GM19328 (cell line): Measurements from ENCODE around the gene DMXL2.
"Not testable (repeated sequence)": the region's sequence is repeated elsewhere in the genome, so short reads cannot be mapped to it uniquely, and the experiment has no call there.

ENCODE experiments used
- ATAC-seq: cut with Tn5 transposase; IDR thresholded peaks from one replicate; pipeline ENCODE4 v1.9.1; 2021; ENCODE audit warnings: mild to moderate bottlenecking, moderate library complexity; ENCODE audit not compliant: unreplicated experiment

The DMXL2 gene

DNA sequence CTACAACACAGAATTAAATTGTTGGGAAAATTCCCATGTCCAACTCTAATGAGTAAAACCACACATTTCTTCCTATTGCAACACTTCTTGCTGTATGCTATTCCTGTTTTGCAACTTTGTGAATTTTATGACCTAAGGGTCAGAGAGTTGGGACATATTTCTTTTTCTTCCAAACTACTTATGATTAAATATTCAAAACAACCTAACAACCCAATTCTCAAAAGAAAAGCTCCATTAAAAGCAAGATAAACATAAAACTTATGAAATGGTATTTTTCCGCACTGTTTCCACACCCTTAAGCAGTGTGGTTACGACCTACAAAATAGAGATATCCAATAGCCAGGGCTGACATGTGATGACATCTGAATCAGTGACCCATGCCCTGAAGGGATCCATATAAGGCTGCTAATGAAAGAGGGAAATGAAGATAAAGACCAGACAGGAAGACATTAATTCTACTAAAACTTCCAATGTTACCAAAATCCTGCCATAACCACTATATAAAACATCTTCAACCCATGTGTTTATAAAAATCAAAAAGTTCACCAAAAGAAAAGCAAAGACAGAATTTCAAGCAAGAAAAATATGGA is 45.6 kb downstream of the DMXL2 start:
- ATAC-seq, result no peak

DNA sequence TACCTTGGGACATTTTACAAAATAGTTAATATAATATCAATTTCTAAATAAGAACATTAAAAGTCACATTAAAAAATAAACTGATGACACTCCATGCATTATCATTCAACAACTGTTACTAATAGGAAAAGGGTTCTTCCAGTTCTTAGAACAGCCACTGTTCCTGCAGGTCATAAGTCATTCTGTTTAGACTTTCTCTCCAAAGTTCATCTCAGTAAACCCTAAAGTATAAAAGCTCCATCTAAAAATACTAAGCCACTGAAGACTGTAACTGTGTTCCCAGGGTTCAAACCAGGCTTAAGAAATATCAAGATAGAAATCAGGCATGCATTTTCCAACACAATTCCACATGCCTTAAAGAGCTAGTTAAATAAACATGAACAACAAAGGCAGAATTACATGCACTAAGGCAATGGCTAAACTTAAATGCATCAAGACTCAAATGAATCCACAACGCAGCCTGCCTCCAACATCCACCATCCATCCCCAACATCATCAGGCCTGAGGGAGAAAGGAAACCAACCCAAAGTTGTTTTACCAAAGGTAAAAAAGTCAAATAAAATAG is 46.2 kb downstream of the DMXL2 start:
- ATAC-seq, result no peak

DNA sequence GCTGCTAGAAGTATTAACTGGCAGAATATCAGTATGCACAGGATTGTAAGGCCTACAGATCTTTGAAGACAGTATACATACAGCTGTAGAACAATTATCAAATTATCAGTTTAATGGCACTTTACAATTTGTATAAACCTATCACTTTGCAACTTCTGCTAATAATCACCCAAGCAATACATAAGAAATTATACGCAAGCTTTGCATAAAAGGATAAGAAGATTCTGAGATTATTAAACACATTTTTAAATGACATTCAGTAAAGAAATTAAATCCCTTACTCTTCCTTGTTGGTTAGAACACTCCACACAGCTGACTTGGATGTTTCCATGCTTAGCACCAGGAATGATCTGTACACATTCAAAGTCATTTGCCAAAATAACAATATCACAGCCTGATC is 46.8 kb downstream of the DMXL2 start:
- ATAC-seq, result no peak

DNA sequence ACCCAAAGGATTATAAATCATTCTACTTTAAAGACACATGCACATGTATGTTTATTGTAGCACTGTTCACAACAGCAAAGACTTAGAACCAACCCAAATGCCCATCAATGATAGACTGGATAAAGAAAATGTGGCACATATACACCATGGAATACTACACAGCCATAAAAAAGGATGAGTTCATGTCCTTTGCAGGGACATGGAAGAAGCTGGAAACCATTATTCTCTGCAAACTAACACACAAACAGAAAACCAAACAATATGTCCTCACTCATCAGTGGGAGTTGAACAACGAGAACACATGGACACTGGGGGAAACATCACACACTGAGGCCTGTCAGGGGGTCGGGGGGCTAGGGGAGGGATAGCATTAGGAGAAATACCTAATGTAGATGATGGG is 49.2 kb downstream of the DMXL2 start:
- not testable (repeated sequence) for ATAC-seq

DNA sequence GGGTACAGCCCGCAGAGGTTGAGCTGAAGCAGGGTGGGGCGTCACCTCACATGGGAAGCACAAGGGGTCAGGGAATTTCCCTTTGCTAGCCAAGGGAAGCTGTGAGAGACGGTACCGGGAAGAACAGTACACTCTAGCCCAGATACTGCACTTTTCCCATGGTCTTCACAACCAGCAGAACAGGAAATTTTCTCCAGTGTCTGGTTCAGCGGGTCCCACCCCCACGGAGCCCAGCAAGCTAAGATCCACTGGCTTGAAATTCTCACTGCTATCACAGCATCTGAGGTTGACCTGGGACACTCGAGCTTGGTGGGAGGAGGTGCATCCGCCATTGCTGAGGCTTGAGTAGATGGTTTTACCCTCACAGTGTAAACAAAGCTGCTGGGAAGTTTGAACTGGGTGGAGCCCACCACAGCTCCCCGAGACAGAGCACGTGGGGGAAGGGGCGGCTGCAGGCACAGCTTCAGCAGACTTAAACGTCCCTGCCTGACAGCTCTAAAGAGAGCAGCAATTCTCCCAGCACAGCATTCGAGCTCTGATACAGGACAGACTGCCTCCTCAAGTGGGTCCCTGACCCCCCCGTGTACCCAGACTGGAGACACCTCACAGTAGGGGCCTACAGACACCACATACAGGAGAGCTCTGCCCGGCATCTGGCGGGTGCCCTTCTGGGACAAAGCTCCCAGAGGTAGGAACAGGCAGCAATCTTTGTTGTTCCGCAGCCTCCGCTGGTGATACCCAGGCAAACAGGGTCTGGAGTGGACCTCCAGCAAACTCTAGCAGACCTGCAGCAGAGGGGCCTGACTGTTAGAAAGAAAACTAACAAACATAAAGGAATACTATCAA is 53.4 kb downstream of the DMXL2 start:
- ATAC-seq, result not testable (repeated sequence)

DNA sequence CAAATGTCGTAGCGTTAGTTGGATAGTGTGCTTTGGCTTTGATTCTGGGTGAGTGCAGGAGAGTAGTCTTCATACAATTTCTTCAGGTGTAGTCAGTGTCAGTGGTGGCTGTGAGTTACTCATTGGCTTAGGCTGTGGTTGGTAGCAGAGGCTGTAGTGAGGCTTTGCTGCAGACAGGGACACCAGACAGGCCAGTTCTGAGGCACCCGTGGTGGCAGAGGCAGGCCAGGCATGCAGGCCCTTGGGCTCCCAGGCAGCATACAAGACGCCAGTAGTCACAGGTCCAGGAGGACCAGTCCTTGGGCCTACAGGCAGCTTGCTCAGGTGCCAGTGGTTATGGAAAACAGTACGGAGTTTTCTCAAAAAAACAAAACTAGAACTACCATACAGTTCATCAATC is 61.3 kb downstream of the DMXL2 start:
- ATAC-seq, result no peak

DNA sequence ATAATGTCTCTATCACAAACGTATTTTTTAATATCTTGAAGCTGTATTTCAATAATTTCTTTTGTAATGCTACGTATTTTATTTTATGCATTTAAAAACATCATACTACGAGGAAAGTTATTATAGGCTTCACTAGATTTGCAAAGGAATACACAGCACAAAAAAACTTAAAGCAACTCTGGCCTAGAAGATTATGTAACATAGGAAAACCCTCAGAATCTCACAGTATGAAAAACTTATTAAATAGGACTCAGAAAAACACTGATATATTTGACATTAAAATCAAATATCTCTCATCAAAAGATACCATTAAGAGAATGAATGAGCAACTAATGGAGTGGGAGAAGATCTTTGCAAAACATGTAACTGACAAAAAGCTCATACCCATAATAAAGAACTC is 63.7 kb downstream of the DMXL2 start:
- ATAC-seq, result no peak

DNA sequence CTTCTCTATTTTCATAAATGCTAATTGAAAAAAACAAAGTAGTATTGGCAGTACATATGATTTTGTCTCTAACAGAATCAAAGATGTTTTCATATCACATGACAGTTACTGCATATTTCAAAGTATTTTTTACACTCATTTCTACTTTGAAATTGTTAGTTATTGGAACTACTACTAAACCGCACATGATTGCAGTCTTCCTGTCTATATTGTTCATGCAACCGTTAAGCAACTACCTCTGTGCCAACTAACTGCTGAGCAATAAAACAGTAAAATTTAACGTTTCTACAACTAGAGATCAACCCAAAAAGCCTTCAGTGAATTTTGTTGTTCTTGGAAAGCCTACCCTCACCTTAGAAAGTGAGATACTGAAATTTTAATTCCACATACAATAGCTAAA is 64.2 kb downstream of the DMXL2 start:
- no peak for ATAC-seq

DNA sequence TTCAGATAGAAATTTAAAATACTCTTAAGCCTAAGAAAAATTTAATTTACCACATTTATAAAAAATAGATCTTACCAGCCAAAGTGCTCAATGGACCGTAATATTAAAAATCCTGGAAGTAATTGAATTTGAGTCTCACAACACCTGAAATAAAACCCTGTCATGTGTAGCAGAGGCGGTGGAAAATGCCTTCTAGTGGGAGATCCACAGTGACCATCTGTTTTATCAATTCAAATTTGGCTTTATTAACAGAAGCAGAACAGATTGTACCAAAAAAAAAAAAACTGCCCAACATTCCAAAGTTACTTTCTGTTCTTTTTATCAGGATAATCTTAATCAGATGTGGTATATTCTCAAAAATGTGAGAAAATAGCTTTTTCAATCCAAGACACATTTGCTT is 71.7 kb downstream of the DMXL2 start:
- no peak for ATAC-seq

DNA sequence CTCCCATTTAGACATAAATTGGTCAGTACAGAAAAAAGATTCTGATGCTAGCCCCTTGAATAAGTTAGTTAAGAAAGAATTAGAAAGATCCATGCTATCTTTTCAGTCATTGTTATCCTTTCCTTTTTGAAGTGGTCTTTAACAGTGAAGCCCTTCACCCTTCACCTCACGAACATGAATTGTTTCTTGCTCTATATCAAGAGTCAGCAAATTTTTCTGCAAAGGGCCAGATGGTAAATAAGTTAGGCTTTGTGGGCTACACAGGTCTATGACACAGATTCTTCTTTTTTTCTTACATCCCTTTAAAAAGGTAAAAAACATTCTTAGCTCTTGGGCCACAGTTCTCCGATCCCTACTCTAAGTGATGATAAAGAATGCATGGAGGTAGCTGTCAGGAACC is 74.9 kb downstream of the DMXL2 start:
- no peak for ATAC-seq

DNA sequence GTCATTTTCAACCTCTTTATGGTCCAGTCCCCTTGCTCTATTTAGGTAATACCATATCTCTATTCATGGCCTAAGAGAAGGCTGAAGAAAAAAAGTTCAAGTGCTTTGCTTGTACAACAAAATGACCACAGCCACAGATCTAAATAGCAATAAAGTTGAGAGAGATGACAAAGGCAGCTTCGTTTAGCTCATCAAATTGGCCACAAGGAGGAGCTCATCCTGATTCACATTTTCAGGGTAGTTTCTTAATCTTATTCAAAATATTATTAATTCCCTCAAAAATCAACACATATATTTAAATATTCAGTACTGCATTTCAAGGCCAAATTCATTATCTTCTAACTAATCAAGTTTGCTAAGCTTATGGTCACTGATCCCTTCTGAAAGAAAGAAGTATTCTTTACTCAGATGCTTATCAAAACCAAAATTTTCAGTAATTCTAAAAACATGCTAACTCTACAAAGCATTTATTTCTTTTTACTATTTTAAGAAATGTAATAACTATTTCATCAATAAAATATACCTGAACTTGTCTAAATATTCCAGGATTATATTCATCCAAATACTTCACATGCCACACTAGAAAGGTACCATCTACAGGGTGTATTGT is 85.5 kb downstream of the DMXL2 start:
- no peak for ATAC-seq

DNA sequence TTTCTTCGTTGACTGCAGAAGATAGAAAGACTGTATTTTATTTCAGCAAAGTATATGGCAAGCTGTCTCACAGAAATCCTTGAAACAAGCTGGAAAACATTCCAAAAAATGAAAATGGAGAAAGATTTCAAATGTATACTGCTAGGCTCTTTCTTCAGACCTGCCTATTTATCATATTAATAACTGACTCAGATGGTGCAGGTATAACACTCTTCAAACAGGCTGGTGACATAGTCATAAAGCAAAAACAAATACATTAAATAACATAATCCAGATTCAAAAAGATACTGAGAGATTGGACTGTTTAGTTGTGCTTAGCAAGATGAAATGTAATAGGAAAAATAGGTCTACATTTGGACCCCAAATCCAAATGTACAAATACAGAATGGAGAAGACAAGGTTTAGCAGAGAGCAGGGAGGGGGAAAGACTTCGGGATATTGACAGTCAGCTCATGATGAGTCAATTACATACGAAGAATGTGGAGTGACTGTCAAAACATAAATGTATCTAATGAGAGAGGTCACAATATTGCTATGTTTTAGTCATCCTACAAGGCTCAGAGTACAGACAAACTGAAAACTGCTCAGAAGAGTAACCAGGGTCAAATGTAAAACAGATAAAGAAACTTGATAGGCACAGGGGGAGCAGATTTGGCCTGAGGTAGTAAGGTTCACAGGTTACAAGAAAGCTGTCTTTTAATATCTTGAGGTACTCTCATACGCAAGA is 88.7 kb downstream of the DMXL2 start:
- no peak for ATAC-seq

DNA sequence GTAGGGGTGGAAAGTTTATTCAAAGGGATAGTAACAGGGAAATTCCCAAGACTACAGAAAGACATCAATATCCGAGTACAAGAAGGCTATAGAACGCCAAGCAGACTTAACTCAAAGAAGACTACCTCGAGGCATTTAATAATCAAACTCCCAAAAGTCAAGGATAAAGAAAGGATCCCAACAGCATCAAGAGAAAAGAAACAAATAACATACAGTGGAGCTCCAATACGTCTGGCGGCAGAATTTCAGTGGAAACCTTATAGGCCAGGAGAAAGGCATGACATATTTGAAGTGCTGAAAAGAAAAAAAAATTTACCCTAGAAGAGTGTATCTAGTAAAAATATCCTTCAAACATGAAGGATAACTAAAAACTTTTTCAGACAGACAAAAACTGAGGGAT is 95.6 kb downstream of the DMXL2 start:
- no peak for ATAC-seq

DNA sequence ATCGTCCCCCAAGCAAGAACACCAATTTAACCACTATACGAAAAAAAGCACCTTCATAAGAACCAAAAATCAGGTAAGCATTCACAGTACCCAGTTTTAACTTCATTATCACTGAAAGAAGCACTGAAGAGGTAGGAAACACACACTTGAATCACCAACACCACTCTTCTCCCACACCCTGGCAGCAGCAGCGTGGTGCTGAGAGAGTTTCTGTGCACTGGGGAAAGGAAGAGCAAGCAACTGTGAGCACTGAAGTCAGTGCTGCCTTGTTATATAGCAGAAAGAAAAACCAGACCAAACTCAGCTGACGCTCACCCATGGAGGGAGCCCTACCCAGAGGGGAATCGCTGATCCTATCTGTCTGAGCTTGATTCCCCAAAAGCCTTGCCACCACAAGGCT is 98.2 kb downstream of the DMXL2 start:
- ATAC-seq, result no peak

DNA sequence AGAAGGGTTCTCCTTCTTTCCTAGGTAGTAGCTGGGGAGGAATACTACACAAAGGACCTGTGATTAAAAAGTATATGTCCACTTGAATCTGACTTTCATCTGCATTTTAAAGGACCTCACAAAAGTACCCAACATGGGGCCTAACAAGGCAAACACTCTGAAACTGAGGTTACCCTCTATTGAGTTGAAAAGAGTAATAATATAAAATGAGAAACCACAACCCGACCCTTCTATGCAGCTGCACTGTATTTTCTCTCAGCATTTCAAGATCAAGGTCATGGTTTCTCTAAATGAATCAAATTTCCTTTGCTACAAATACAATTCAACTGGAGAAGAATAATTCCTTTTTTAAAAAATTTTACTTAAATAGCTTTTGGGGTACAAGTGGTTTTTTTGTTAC is 106.3 kb downstream of the DMXL2 start:
- ATAC-seq, result no peak

DNA sequence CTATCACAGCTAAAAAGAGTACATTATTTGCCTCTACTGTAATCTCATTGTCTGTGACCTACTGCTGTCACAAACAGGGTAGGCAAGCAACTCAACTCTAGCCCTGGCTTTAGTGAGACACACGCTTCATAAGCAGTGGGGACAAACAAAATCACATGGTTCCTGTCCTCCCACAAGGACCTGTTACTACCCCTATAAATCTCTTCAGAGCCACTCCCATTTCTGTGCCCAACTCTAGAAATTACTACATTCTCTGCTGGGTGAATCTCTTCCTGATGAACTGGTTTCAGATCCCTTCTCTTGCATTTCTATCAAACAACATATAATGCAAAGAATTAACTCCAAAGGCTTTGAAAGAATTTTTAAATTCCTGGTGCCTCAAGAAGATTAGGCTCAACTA is 117.3 kb downstream of the DMXL2 start:
- ATAC-seq, result no peak

DNA sequence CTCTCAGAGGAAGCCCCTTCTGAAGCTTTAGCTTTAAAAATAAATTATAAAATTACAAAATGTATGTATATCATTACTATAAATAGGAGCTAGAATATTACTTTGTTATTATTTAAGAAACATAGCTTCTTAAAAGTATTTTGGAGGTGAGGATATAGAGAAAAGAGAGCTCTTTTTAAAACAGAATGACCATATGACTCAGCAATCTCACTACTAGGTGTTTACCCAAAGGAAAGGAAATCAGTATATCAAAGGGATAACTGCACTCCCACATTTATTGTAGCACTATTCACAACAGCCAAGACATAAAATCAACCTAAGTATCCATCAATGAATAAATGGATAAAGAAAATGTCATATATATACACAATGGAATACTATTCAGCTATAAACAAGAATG is 119.6 kb downstream of the DMXL2 start:
- ATAC-seq, result no peak

DNA sequence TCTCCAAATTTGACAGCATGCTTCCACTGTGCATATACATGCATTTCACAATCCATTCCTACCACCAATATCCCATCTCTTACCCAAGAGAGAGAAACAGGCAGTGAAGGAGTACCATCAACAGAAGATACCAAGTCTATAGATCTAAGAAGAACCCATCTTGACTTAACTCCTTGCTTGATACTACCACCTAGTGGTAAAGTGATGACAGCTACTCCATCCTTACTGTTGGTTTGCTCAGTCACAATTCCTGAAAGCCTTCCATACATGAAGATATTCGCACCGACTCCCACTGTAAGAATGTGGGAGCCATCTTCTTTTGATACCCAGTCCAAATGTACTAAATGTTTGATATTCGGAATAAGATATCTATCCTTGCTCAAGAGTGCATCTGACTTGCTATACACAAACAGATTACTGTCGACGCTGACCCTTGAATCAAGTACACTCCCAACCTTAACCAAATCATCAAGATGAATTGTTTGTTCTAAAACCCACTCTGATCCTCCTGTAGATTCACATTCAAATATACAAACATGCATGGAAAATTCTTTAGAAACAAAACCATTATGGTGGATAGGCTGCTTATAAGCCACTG is 123.1 kb downstream of the DMXL2 start:
- ATAC-seq, result no peak

DNA sequence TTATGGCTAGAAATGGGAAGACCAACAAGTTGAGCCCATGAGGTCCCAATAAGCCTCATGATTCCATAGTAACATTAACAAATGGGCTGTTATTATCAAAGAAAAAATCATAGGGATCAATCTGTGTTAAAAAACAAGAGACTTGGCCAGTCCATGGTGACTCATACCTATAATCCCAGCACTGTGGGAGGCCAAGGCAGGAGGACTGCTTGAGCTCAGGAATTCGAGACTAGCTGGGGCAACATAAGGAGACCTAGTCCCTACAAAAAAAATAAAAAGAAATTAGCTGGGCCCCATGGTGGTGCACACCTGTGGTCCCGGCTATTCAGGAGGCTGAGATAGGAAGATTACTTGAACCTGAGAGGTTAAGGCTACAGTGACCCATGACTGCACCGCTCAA is 124.8 kb downstream of the DMXL2 start:
- no peak for ATAC-seq

DNA sequence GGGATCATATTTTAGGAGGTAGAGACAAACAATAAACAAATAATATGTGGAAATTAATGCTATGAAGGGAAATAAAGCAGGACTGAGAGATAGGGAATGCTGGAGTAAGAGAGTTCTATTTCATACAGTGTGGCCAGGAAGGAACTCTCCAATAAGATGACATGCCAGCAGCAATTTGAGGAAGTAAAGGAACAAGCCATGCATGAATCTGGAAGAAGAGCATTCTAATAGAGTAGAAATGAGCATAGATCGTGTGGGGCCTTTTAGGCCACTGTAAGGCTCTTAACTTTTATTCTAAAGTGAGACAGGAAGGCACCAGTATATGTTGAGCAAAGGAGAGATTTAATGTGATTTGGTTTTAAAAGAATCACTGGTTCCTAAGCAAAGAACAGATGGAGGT is 126.3 kb downstream of the DMXL2 start:
- ATAC-seq, result no peak
